IPS-15b (cell line): ENCODE data around the gene CPSF4L.
A peak's percentile ranks its signal among the peaks of the same experiment; 100 is the strongest.
"Not testable (repeated sequence)": the region's sequence is repeated elsewhere in the genome, so short reads cannot be mapped to it uniquely, and the experiment has no call there.

ENCODE experiments used
- H3K27me3 ChIP-seq: one replicate; pipeline ENCODE4 v1.6.1; 2013; ENCODE audit warnings: low read length; ENCODE audit not compliant: control insufficient read depth, insufficient read depth
- H3K36me3 ChIP-seq: one replicate; pipeline ENCODE4 v1.6.1; 2013; ENCODE audit warnings: low read length; ENCODE audit not compliant: control insufficient read depth, insufficient read depth
- H3K4me1 ChIP-seq: one replicate; pipeline ENCODE4 v1.6.1; 2013; ENCODE audit warnings: mild to moderate bottlenecking, low read length; ENCODE audit not compliant: control insufficient read depth, insufficient read depth
- H3K4me3 ChIP-seq: one replicate; pipeline ENCODE4 v1.5.1; 2013; ENCODE audit warnings: low read depth, low read length
- H3K9ac ChIP-seq: one replicate; pipeline ENCODE4 v1.6.1; 2013; ENCODE audit warnings: low read depth, mild to moderate bottlenecking, low read length
- H3K9me3 ChIP-seq: one replicate; pipeline ENCODE4 v1.6.1; 2013; ENCODE audit warnings: mild to moderate bottlenecking, low read length; ENCODE audit not compliant: control insufficient read depth, insufficient read depth

CPSF4L gene

DNA sequence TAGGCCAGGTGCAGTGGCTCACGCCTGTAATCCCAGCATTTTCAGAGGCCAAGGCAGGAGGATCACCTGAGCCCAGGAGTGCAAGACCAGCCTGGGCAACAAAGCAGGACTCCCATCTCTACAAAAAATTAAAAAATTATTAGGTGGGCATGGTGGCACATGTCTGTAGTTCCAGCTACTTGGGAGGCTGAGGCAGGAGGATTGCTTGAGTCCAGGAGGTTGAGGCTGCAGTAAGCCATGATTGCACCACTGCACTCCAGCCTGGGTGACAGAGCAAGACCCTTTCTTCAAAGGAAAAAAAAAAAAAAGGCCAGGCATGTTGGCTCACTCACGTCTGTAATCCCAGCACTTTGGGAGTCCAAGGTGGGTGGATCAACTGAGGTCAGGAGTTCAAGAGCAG is 2.8 kb upstream of the CPSF4L start:
- H3K27me3 ChIP-seq, result peaks cover 11% of the 10 kb centered on the region
- H3K9me3 ChIP-seq, H3K9ac ChIP-seq, H3K4me3 ChIP-seq, H3K36me3 ChIP-seq: not testable (repeated sequence)
- H3K4me1 ChIP-seq, result peaks cover 13% of the 10 kb centered on the region

- H3K4me1 ChIP-seq, result peaks cover 13% of the 10 kb centered on the region
- no peak overlapping the region for H3K9ac ChIP-seq
- H3K4me3 ChIP-seq, result no peak overlapping the region
- no peaks in the 10 kb centered on the region for H3K9me3 ChIP-seq
- H3K36me3 ChIP-seq, result no peaks in the 10 kb centered on the region
- H3K27me3 ChIP-seq, result peaks cover 11% of the 10 kb centered on the region
These were observed 1.3 kb upstream of the CPSF4L start for GRCh38 chr17:73262676-73263642.

- peaks cover 13% of the 10 kb centered on the region for H3K4me1 ChIP-seq
- H3K9ac ChIP-seq, result no peak overlapping the region
- no peaks in the 10 kb centered on the region for H3K9me3 ChIP-seq
- peak overlapping the region; percentile 8 for H3K4me3 ChIP-seq
- no peaks in the 10 kb centered on the region for H3K36me3 ChIP-seq
- peaks cover 11% of the 10 kb centered on the region for H3K27me3 ChIP-seq
These were observed 434 bp upstream of the CPSF4L start for GRCh38 chr17:73261952-73262675.

GRCh38 chr17:73257516-73257915 is 4.2 kb downstream of the CPSF4L start:
- Histone ChIP-seq H3K4me3 (no peak overlapping the region), H3K36me3 (no peaks in the 10 kb centered on the region), H3K27me3 (peaks cover 2% of the 10 kb centered on the region), H3K9ac (no peak overlapping the region), H3K4me1 (peaks cover 14% of the 10 kb centered on the region), H3K9me3 (no peaks in the 10 kb centered on the region)

- H3K4me3 ChIP-seq, result no peak overlapping the region
- H3K4me1 ChIP-seq, result peaks cover 6% of the 10 kb centered on the region
- H3K9me3 ChIP-seq, result no peaks in the 10 kb centered on the region
- H3K36me3 ChIP-seq, result no peaks in the 10 kb centered on the region
- peaks cover 6% of the 10 kb centered on the region for H3K27me3 ChIP-seq
- H3K9ac ChIP-seq, result no peak overlapping the region
These were observed 5.5 kb downstream of the CPSF4L start for GRCh38 chr17:73256220-73256619.

- no peak overlapping the region for H3K4me3 ChIP-seq
- H3K36me3 ChIP-seq, result no peaks in the 10 kb centered on the region
- H3K9ac ChIP-seq, result no peak overlapping the region
- peaks cover 6% of the 10 kb centered on the region for H3K27me3 ChIP-seq
- peaks cover 6% of the 10 kb centered on the region for H3K4me1 ChIP-seq
- H3K9me3 ChIP-seq, result no peaks in the 10 kb centered on the region
These were observed 6.0 kb downstream of the CPSF4L start for GRCh38 chr17:73255671-73256181.

DNA sequence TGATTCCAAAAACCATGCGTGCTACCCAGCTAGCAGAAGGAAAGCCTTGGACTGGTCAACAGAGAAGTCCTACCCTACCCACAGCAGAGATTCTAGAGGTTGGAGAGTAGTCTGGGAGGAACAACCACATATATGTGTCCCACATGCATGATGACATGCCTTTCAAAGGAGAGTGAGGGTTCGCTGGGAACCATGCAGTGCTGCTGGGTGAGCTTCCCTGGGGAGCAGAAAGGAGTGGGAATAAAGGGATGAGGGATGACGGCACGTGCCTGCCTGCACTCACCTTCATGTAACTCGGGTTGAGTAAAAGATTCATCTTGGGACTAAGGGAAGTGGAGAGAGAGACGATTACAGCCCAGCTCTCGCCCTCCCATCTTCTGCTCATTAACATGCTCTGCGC is 9.8 kb downstream of the CPSF4L start:
- peaks cover 4% of the 10 kb centered on the region for H3K27me3 ChIP-seq
- peaks cover 6% of the 10 kb centered on the region for H3K4me1 ChIP-seq
- H3K4me3 ChIP-seq, result no peak overlapping the region
- H3K9ac ChIP-seq, result peak overlapping the region; percentile 32
- no peaks in the 10 kb centered on the region for H3K9me3 ChIP-seq
- no peaks in the 10 kb centered on the region for H3K36me3 ChIP-seq

DNA sequence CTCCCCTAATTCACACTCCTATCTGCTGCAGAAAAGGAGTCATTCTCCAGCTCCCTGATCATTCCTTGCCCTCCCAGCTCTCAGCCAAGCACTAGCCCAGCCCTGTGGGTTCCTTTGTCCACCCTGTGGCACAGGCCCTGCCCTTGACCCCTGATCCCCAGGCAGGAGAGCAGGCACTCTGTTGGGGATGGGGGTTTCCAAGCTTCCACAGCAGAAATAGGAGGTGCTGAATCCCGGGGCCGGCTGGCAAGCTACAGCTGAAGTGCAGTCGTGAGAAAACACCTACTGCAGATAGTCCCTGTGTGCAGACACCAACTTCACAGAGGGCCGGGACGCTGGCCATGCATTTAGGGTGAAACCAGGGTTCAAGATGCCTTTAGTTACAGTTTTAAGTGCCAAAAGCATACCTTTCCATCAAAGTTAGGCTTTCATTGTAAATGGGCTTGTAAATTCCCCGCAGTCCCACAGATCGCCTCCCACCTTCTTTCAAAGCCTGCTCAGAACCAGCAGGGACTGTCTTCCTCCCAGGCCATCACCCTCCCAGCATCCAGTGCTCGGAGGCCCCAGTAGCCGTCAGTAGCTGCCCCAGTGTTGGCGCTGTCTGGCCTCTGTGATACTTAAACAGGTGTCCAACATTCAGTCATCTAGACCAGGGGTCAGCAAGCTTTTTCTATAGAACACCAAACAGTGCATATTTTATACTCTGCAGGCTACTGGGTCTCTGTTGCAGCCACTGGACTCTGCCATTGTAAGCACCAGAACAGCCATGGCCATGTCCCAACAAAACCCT is 10.6 kb downstream of the CPSF4L start:
- H3K9me3 ChIP-seq, result no peaks in the 10 kb centered on the region
- H3K36me3 ChIP-seq, result peaks cover 3% of the 10 kb centered on the region

GRCh38 chr17:73249700-73250099 is 12.0 kb downstream of the CPSF4L start:
- H3K9me3 ChIP-seq, result no peaks in the 10 kb centered on the region
- no peak overlapping the region for H3K4me3 ChIP-seq
- peaks cover 4% of the 10 kb centered on the region for H3K27me3 ChIP-seq
- no peak overlapping the region for H3K9ac ChIP-seq
- H3K36me3 ChIP-seq, result peaks cover 8% of the 10 kb centered on the region
- H3K4me1 ChIP-seq, result peaks cover 4% of the 10 kb centered on the region

More for the DNA sequence above, 10.6 kb downstream of the CPSF4L start:
- no peak overlapping the region for H3K9ac ChIP-seq
- H3K4me1 ChIP-seq, result peaks cover 4% of the 10 kb centered on the region
- H3K4me3 ChIP-seq, result no peak overlapping the region
- H3K27me3 ChIP-seq, result peaks cover 4% of the 10 kb centered on the region

GRCh38 chr17:73248532-73248931 is 13.1 kb downstream of the CPSF4L start:
- H3K9ac ChIP-seq, result no peak overlapping the region
- peaks cover 11% of the 10 kb centered on the region for H3K36me3 ChIP-seq
- H3K27me3 ChIP-seq, result peaks cover 4% of the 10 kb centered on the region
- H3K9me3 ChIP-seq, result no peaks in the 10 kb centered on the region
- H3K4me3 ChIP-seq, result no peak overlapping the region
- no peaks in the 10 kb centered on the region for H3K4me1 ChIP-seq

DNA sequence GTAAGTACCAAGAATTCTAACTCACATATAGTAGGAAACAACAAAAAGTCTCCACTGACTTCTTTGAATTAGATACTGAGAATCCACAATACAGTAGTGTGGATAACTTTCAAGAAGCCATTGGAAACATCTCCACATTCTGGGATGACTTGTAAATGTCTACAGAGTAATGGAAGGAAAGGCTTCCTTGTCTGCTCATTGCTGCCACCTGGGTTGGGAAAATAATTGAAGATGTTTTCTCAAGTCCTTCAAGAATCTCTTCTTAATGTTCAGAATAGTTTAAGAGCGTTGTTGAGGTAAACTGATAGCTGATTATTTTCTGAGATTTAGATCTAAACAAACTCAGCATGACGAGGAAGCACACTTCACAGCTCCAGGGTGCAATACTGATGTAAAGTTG is 14.0 kb downstream of the CPSF4L start:
- Histone ChIP-seq H3K4me3 (no peak overlapping the region), H3K27me3 (peaks cover 4% of the 10 kb centered on the region), H3K9ac (no peak overlapping the region), H3K36me3 (peaks cover 11% of the 10 kb centered on the region), H3K9me3 (no peaks in the 10 kb centered on the region), H3K4me1 (no peaks in the 10 kb centered on the region)
